HepG2 (cell line): ENCODE results near the gene CDH13. TPM values are rescaled to one million over a fixed set of nuclear protein-coding genes. Genes with fewer than 3 reads are reported as not detected.

Source experiments
- ARNT2 ChIP-seq: sonication (generic); formaldehyde crosslinking; IDR thresholded peaks from 2 replicates; pipeline ENCODE4 v1.8.0; 2022; ENCODE audit warnings: mild to moderate bottlenecking, low read depth, missing genetic modification reagents, moderate library complexity
- BCL6 ChIP-seq: IDR thresholded peaks from 2 replicates; pipeline ENCODE4 v1.6.1; 2016; ENCODE audit warnings: missing genetic modification reagents, missing compliant biosample characterization
- CAMTA2 ChIP-seq: sonication (generic); formaldehyde crosslinking; IDR thresholded peaks from 2 replicates; pipeline ENCODE4 v1.4.0; 2020; ENCODE audit warnings: mild to moderate bottlenecking, missing genetic modification reagents, borderline replicate concordance
- CREB1 ChIP-seq, 2 experiments: fragments of 450-650 bp in 1 of 2; IDR thresholded peaks; 2 replicates each; pipeline ENCODE4 v1.6.1; 2016 to 2017; ENCODE audit warnings: control low read depth in 1 of 2, mild to moderate bottlenecking in 1 of 2, missing compliant biosample characterization in 1 of 2, missing genetic modification characterization in 1 of 2
- CSRNP1 ChIP-seq: sonication (generic); formaldehyde crosslinking; IDR thresholded peaks from 2 replicates; pipeline ENCODE4 v1.8.1; 2023; ENCODE audit warnings: mild to moderate bottlenecking, missing genetic modification reagents
- DMTF1 ChIP-seq: sonication (generic); formaldehyde crosslinking; IDR thresholded peaks from 2 replicates; pipeline ENCODE4 v1.4.0; 2020; ENCODE audit warnings: mild to moderate bottlenecking, missing genetic modification reagents
- HDAC2 ChIP-seq: sonication (generic); formaldehyde crosslinking; IDR thresholded peaks from 2 replicates; pipeline ENCODE4 v1.4.0; 2020; ENCODE audit warnings: missing genetic modification reagents
- HNRNPH1 ChIP-seq: fragments of 200-400 bp; formaldehyde crosslinking; optimal IDR thresholded peaks from 2 replicates; pipeline ENCODE3; 2017; ENCODE audit warnings: mild to moderate bottlenecking, low read depth, low read length
- IKZF1 ChIP-seq: fragments of 450-650 bp; IDR thresholded peaks from 2 replicates; pipeline ENCODE4 v1.7.1; 2016
- MAFG ChIP-seq: sonication (generic); formaldehyde crosslinking; IDR thresholded peaks from 2 replicates; pipeline ENCODE4 v1.5.1; 2020; ENCODE audit warnings: mild to moderate bottlenecking, missing genetic modification reagents
- MEF2D ChIP-seq: sonication (generic); formaldehyde crosslinking; IDR thresholded peaks from 2 replicates; pipeline ENCODE4 v1.5.1; 2020; ENCODE audit warnings: mild to moderate bottlenecking, missing genetic modification reagents
- NCOA2 ChIP-seq: sonication (generic); formaldehyde crosslinking; IDR thresholded peaks from 2 replicates; pipeline ENCODE4 v1.8.0; 2022; ENCODE audit warnings: inconsistent platforms
- NFRKB ChIP-seq: fragments of 450-650 bp; IDR thresholded peaks from 2 replicates; pipeline ENCODE4 v1.6.1; 2017
- NR2F1 ChIP-seq, 2 experiments: fragments of 450-650 bp in 1 of 2; formaldehyde crosslinking in 1 of 2; IDR thresholded peaks; 2 replicates each; pipeline versions ENCODE4 v1.5.0 to v1.6.1; 2016 to 2020; ENCODE audit warnings: mild to moderate bottlenecking in 1 of 2, missing compliant biosample characterization in 1 of 2, missing genetic modification reagents in 1 of 2, moderate library complexity in 1 of 2
- SALL1 ChIP-seq: sonication (generic); formaldehyde crosslinking; IDR thresholded peaks from 2 replicates; pipeline ENCODE4 v1.8.0; 2022; ENCODE audit warnings: mild to moderate bottlenecking, missing genetic modification reagents
- TFE3 ChIP-seq: IDR thresholded peaks from 2 replicates; pipeline ENCODE4 v1.6.1; 2016
- ZFP36L2 ChIP-seq: sonication (generic); formaldehyde crosslinking; IDR thresholded peaks from 2 replicates; pipeline ENCODE4 v1.4.0; 2020; ENCODE audit warnings: missing genetic modification reagents
- ZMAT5 ChIP-seq: sonication (generic); formaldehyde crosslinking; IDR thresholded peaks from 2 replicates; pipeline ENCODE4 v1.5.0; 2020; ENCODE audit warnings: mild to moderate bottlenecking, low read depth, missing genetic modification reagents, borderline replicate concordance
- ZNF672 ChIP-seq: sonication (generic); formaldehyde crosslinking; IDR thresholded peaks from 2 replicates; pipeline ENCODE4 v1.8.1; 2022; ENCODE audit warnings: missing genetic modification reagents
- ZNF766 ChIP-seq: sonication (generic); formaldehyde crosslinking; IDR thresholded peaks from 2 replicates; pipeline ENCODE4 v1.5.0; 2020; ENCODE audit warnings: missing genetic modification reagents, borderline replicate concordance
- ZNF883 ChIP-seq: sonication (generic); formaldehyde crosslinking; IDR thresholded peaks from 2 replicates; pipeline ENCODE4 v1.5.1; 2020; ENCODE audit warnings: mild to moderate bottlenecking, missing genetic modification reagents; ENCODE audit errors: not compliant biosample characterization
- polyA plus RNA-seq, 8 experiments: library from polyadenylated mRNA; depleted of rRNA in 3 of 8; stranded (reverse) in 7 of 8; unstranded in 1 of 8; fragments of >200 nt; fragmentation: Illumina TruSeq in 4 of 8; extraction: Trizol in 4 of 8; gene quantifications; 2 replicates each; pipeline versions ENCODE4 v1.2.1 to v1.2.3, GENCODE V29; 2011 to 2016; ENCODE audit warnings: low read depth in 4 of 8, missing spikeins in 1 of 8, mixed read lengths in 1 of 8; ENCODE audit not compliant: insufficient read depth in 1 of 8
- total RNA-seq, 5 experiments: library from RNA; depleted of rRNA; stranded (reverse); fragments of >200 nt; fragmentation: Illumina TruSeq; extraction: Trizol; gene quantifications; 2 replicates each; pipeline ENCODE4 v1.2.3, GENCODE V29; 2016; ENCODE audit warnings: low read depth in 1 of 5
- TF ChIP-seq, protein P1 (sequence below): IDR thresholded peaks from 2 replicates; pipeline ENCODE4 v1.6.1; 2016; ENCODE audit warnings: mild to moderate bottlenecking
- TF ChIP-seq, protein P2 (sequence below): sonication (generic); formaldehyde crosslinking; IDR thresholded peaks from 2 replicates; pipeline ENCODE4 v1.4.0; 2020; ENCODE audit warnings: missing genetic modification reagents

Gene CDH13
- total and polyA plus RNA-seq, 2 of the 13 experiments (the other 11 are each of a cell fraction or from before 2014, with no cell fraction given) = not detected

GRCh38 chr16:82639666-82640336 is 13.0 kb downstream of the CDH13 start (continued):
- no peak for TF ChIP-seq DMTF1 (CRISPR knock-in tag)
- TF ChIP-seq MEF2D (CRISPR knock-in tag) = 0 out of 2 replicates have a peak, but pooled peaks have one; percentile 28
- TF ChIP-seq HNRNPH1 = no peak
- TF ChIP-seq, protein P1, sequence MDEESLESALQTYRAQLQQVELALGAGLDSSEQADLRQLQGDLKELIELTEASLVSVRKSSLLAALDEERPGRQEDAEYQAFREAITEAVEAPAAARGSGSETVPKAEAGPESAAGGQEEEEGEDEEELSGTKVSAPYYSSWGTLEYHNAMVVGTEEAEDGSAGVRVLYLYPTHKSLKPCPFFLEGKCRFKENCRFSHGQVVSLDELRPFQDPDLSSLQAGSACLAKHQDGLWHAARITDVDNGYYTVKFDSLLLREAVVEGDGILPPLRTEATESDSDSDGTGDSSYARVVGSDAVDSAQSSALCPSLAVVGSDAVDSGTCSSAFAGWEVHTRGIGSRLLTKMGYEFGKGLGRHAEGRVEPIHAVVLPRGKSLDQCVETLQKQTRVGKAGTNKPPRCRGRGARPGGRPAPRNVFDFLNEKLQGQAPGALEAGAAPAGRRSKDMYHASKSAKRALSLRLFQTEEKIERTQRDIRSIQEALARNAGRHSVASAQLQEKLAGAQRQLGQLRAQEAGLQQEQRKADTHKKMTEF (CRISPR knock-in tag) = 0 out of 2 replicates have a peak, but pooled peaks have one; percentile 36
- TF ChIP-seq ZNF672 = no peak
- no peak for TF ChIP-seq IKZF1
- no peak for TF ChIP-seq TFE3 (CRISPR knock-in tag)
- peak; percentile 50; the same call in 1 of the 2 replicates for TF ChIP-seq SALL1 (CRISPR knock-in tag)
- TF ChIP-seq ZFP36L2 = no peak
- TF ChIP-seq CSRNP1 (CRISPR knock-in tag) = peak; percentile 73; the same call in 1 of the 2 replicates
- TF ChIP-seq BCL6 = no peak
- TF ChIP-seq CREB1 (IDR thresholded peaks at IDR 0.05) = no peak
- TF ChIP-seq CREB1 (CRISPR knock-in tag; IDR thresholded peaks at IDR 0.05) = no peak
- TF ChIP-seq NFRKB = no peak
- peak in 1 of 2 experiments; percentile 77; a peak in 2 of 4 replicates for TF ChIP-seq NR2F1 (CRISPR knock-in tag; IDR thresholded peaks at IDR 0.05)
- TF ChIP-seq ZNF883 (CRISPR knock-in tag) = no peak
- TF ChIP-seq, protein P2, sequence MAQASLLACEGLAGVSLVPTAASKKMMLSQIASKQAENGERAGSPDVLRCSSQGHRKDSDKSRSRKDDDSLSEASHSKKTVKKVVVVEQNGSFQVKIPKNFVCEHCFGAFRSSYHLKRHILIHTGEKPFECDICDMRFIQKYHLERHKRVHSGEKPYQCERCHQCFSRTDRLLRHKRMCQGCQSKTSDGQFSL (CRISPR knock-in tag) = no peak
- no peak for TF ChIP-seq ZMAT5
- no peak for TF ChIP-seq MAFG
- TF ChIP-seq HDAC2 (CRISPR knock-in tag) = peak; percentile 44; the same call in 1 of the 2 replicates
- TF ChIP-seq CAMTA2 (CRISPR knock-in tag) = no peak
- no peak for TF ChIP-seq ARNT2
- 0 out of 2 replicates have a peak, but pooled peaks have one; percentile 30 for TF ChIP-seq NCOA2 (CRISPR knock-in tag)
- no peak for TF ChIP-seq ZNF766 (CRISPR knock-in tag)
